HUES48 (cell line): ENCODE results near the gene IL36RN.
"Not testable (repeated sequence)": the region's sequence is repeated elsewhere in the genome, so short reads cannot be mapped to it uniquely, and the experiment has no call there.

ENCODE experiments used
- H3K27ac ChIP-seq: one replicate; pipeline ENCODE4 v1.7.0; 2013; ENCODE audit warnings: low read depth, low read length, inconsistent platforms
- H3K27me3 ChIP-seq: 2 replicates; pipeline ENCODE4 v1.6.1; 2013; ENCODE audit warnings: mild to moderate bottlenecking, low read length; ENCODE audit not compliant: control insufficient read depth, insufficient read depth
- H3K36me3 ChIP-seq: 2 replicates; pipeline ENCODE4 v1.6.1; 2013; ENCODE audit warnings: low read length; ENCODE audit not compliant: control insufficient read depth, insufficient read depth
- H3K4me1 ChIP-seq: 2 replicates; pipeline ENCODE4 v1.6.1; 2013; ENCODE audit warnings: mild to moderate bottlenecking, low read length; ENCODE audit not compliant: control insufficient read depth, insufficient read depth
- H3K4me3 ChIP-seq: 2 replicates; pipeline ENCODE4 v1.5.1; 2013; ENCODE audit warnings: mild to moderate bottlenecking, low read depth, low read length
- H3K9ac ChIP-seq: 2 replicates; pipeline ENCODE4 v1.6.1; 2013; ENCODE audit warnings: mild to moderate bottlenecking, low read depth, low read length, moderate library complexity
- H3K9me3 ChIP-seq: 2 replicates; pipeline ENCODE4 v1.6.1; 2013; ENCODE audit warnings: low read length; ENCODE audit not compliant: control insufficient read depth, insufficient read depth

The IL36RN gene

GRCh38 chr2:113085542-113085941 lies 26.5 kb downstream of the IL36RN start:
- H3K27me3 ChIP-seq, result no peaks in the 10 kb centered on the region
- H3K36me3 ChIP-seq, result no peaks in the 10 kb centered on the region
- H3K27ac ChIP-seq, result no peak overlapping the region
- H3K9ac ChIP-seq, result no peak overlapping the region
- H3K4me3 ChIP-seq, result no peak overlapping the region
- H3K4me1 ChIP-seq, result no peaks in the 10 kb centered on the region
- H3K9me3 ChIP-seq, result no peaks in the 10 kb centered on the region

- no peaks in the 10 kb centered on the region for H3K9me3 ChIP-seq
- H3K27me3 ChIP-seq, result no peaks in the 10 kb centered on the region
- no peak overlapping the region for H3K9ac ChIP-seq
- no peaks in the 10 kb centered on the region for H3K4me1 ChIP-seq
- H3K36me3 ChIP-seq, result no peaks in the 10 kb centered on the region
- no peak overlapping the region for H3K4me3 ChIP-seq
- H3K27ac ChIP-seq, result no peak overlapping the region
These were observed 29.4 kb downstream of the IL36RN start for GRCh38 chr2:113088213-113088992.

- Histone ChIP-seq H3K27me3 (no peaks in the 10 kb centered on the region), H3K27ac (no peak overlapping the region), H3K36me3 (no peaks in the 10 kb centered on the region), H3K9ac (no peak overlapping the region), H3K4me3 (no peak overlapping the region), H3K9me3 (no peaks in the 10 kb centered on the region), H3K4me1 (no peaks in the 10 kb centered on the region)
These were observed 30.9 kb downstream of the IL36RN start for GRCh38 chr2:113089916-113090315.

- H3K4me1 ChIP-seq, result no peaks in the 10 kb centered on the region
These were observed 32.4 kb downstream of the IL36RN start for GRCh38 chr2:113091231-113091896.

GRCh38 chr2:113092864-113093612 lies 34.0 kb downstream of the IL36RN start:
- H3K27me3 ChIP-seq, result no peaks in the 10 kb centered on the region
- H3K27ac ChIP-seq, result no peak overlapping the region
- H3K9ac ChIP-seq, result no peak overlapping the region
- peaks cover 6% of the 10 kb centered on the region; the same call in 1 of the 2 replicates for H3K9me3 ChIP-seq
- H3K36me3 ChIP-seq, result no peaks in the 10 kb centered on the region
- no peaks in the 10 kb centered on the region for H3K4me1 ChIP-seq
- H3K4me3 ChIP-seq, result no peak overlapping the region

More at GRCh38 chr2:113091231-113091896, 32.4 kb downstream of the IL36RN start:
- H3K36me3 ChIP-seq, result no peaks in the 10 kb centered on the region
- no peaks in the 10 kb centered on the region for H3K9me3 ChIP-seq
- H3K9ac ChIP-seq, result no peak overlapping the region
- H3K27me3 ChIP-seq, result no peaks in the 10 kb centered on the region
- no peak overlapping the region for H3K27ac ChIP-seq
- no peak overlapping the region for H3K4me3 ChIP-seq

GRCh38 chr2:113093613-113093977 lies 34.6 kb downstream of the IL36RN start:
- Histone ChIP-seq H3K4me3 (no peak overlapping the region), H3K4me1 (no peaks in the 10 kb centered on the region), H3K27me3 (no peaks in the 10 kb centered on the region)

GRCh38 chr2:113096306-113096705 lies 37.3 kb downstream of the IL36RN start:
- not testable (repeated sequence) for H3K27me3 ChIP-seq, H3K36me3 ChIP-seq, H3K9ac ChIP-seq, H3K4me1 ChIP-seq, H3K27ac ChIP-seq, H3K4me3 ChIP-seq
- peaks cover 16% of the 10 kb centered on the region for H3K9me3 ChIP-seq

More at GRCh38 chr2:113093613-113093977, 34.6 kb downstream of the IL36RN start:
- H3K9ac ChIP-seq, result no peak overlapping the region
- H3K9me3 ChIP-seq, result peaks cover 12% of the 10 kb centered on the region
- H3K36me3 ChIP-seq, result no peaks in the 10 kb centered on the region
- H3K27ac ChIP-seq, result no peak overlapping the region

- not testable (repeated sequence) for H3K27ac ChIP-seq, H3K27me3 ChIP-seq, H3K9ac ChIP-seq, H3K4me1 ChIP-seq, H3K36me3 ChIP-seq, H3K4me3 ChIP-seq
- peaks cover 16% of the 10 kb centered on the region for H3K9me3 ChIP-seq
These were observed 38.0 kb downstream of the IL36RN start for GRCh38 chr2:113096842-113097618.

- Histone ChIP-seq H3K36me3 (no peaks in the 10 kb centered on the region), H3K4me3 (no peak overlapping the region), H3K9me3 (peaks cover 16% of the 10 kb centered on the region), H3K9ac (no peak overlapping the region), H3K27ac (no peak overlapping the region), H3K27me3 (no peaks in the 10 kb centered on the region), H3K4me1 (no peaks in the 10 kb centered on the region)
These were observed 39.0 kb downstream of the IL36RN start for GRCh38 chr2:113098041-113098440.

GRCh38 chr2:113098532-113098931 lies 39.5 kb downstream of the IL36RN start:
- Histone ChIP-seq H3K4me3 (no peak overlapping the region), H3K27ac (no peak overlapping the region), H3K4me1 (no peaks in the 10 kb centered on the region), H3K36me3 (no peaks in the 10 kb centered on the region), H3K9me3 (peaks cover 16% of the 10 kb centered on the region), H3K27me3 (no peaks in the 10 kb centered on the region), H3K9ac (no peak overlapping the region)
